AG09309 (cell line): ENCODE data around the gene TMTC1.

Source experiments
- DNase-seq: peaks from one replicate; pipeline ENCODE4 v3.0.0-alpha.2; 2010; ENCODE audit warnings: low read depth
- H3K4me3 ChIP-seq: 2 replicates; pipeline ENCODE4 v1.5.1; 2011; ENCODE audit warnings: mild to moderate bottlenecking, low read depth, low read length, moderate library complexity; ENCODE audit not compliant: control insufficient read depth
- TF ChIP-seq, protein P1 (sequence below): IDR thresholded peaks from 2 replicates; pipeline ENCODE4 v1.5.1; 2011; ENCODE audit warnings: mild to moderate bottlenecking, low read depth, low read length, inconsistent platforms; ENCODE audit not compliant: insufficient read depth, control insufficient read depth; ENCODE audit errors: missing control alignments

The TMTC1 gene

DNA sequence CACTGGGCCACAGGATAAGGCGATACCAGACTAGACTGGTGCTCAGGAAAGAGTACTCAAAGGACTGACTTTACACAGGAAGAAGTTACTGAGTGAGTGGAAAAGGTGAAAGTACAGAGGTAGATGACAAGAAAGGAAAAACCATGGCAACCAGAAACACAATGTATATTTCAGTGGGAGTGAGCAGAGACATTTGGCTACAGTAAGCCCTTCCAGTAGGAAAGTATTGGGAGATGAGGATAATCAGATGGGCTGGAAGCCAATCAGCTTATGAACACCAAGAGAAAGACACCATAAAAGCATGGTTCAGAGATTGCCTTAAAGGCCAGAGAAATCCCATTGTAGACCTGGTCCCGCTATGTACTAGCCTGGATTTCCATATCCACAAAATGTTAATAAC is 51.6 kb downstream of the TMTC1 start:
- no peak overlapping the region for H3K4me3 ChIP-seq
- TF ChIP-seq, protein P1, sequence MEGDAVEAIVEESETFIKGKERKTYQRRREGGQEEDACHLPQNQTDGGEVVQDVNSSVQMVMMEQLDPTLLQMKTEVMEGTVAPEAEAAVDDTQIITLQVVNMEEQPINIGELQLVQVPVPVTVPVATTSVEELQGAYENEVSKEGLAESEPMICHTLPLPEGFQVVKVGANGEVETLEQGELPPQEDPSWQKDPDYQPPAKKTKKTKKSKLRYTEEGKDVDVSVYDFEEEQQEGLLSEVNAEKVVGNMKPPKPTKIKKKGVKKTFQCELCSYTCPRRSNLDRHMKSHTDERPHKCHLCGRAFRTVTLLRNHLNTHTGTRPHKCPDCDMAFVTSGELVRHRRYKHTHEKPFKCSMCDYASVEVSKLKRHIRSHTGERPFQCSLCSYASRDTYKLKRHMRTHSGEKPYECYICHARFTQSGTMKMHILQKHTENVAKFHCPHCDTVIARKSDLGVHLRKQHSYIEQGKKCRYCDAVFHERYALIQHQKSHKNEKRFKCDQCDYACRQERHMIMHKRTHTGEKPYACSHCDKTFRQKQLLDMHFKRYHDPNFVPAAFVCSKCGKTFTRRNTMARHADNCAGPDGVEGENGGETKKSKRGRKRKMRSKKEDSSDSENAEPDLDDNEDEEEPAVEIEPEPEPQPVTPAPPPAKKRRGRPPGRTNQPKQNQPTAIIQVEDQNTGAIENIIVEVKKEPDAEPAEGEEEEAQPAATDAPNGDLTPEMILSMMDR: no peak
- no peak for DNase-seq

DNA sequence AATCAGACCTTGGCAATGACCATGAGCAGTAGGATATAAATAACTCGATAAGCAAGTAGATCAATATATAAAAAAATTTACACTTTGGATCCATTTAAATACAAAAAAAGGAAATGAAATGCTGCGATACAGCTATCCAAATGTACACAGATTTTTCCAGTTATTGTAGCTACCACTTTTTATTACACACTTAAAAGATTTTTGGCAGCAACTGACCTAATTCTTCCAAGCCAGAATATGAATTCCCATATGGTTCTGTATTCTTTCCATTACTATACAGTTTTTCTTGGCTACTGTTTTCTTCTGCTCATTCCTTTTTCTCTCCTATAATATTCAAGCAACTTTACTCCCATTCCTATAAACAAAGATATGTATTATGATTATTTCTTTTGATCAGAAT is 52.2 kb downstream of the TMTC1 start:
- no peak overlapping the region for H3K4me3 ChIP-seq
- DNase-seq: no peak
- TF ChIP-seq, protein P1: no peak

DNA sequence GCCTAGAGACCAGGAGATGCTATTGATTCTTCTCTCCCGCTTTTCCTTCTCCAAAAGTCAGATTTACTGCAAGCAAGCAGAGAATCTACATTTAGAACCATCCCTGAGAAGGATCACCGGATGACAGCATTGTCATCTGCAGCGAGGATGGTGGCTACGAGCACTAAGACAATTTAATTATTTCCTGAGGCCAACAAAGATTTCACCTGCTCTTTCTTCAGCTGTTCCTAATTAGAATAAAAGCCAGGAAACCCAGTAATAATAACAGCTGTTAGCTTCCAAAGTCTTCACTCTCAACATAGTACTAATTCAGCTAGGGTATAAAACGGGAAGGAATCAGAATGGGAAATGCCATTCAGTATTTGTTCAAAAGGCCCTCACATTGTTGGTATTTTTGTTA is 53.3 kb downstream of the TMTC1 start:
- no peak for DNase-seq
- TF ChIP-seq, protein P1: no peak
- no peak overlapping the region for H3K4me3 ChIP-seq

DNA sequence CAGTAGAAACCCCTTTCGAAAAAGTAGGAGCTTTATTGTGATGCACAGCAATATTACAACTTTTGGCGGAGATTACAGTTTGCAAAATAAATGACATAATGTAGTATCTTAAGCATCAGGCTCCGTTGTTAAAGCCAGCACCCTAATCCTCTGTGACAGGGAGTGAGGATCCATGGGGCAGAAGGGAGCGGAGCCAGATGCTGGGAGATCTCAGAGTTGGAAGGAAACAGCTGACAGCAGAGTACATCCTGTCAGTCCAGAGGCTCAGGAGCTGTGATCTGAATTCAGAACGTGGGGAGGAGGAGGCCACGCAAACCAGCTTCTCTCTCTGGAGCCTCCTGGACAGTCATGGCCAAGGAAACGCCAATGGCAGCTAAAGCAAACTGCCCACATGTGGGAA is 55.7 kb downstream of the TMTC1 start:
- no peak overlapping the region for H3K4me3 ChIP-seq
- no peak for DNase-seq
- TF ChIP-seq, protein P1: no peak

GRCh38 chr12:29726741-29727348 is 56.9 kb downstream of the TMTC1 start:
- no peak for DNase-seq
- TF ChIP-seq, protein P1: no peak

GRCh38 chr12:29726321-29726692 is 57.4 kb downstream of the TMTC1 start:
- TF ChIP-seq, protein P1: no peak
- no peak for DNase-seq
- H3K4me3 ChIP-seq: no peak overlapping the region

More at GRCh38 chr12:29726741-29727348, 56.9 kb downstream of the TMTC1 start:
- no peak overlapping the region for H3K4me3 ChIP-seq
